Retinal pigment epithelial cell (primary cell): ENCODE data around the gene MUCL1.
A peak's percentile ranks its signal among the peaks of the same experiment; 100 is the strongest.

Experiments
- DNase-seq: peaks from one replicate; pipeline ENCODE4 v3.0.0-alpha.2; 2010; ENCODE audit warnings: low read depth
- H3K4me3 ChIP-seq: 2 replicates; pipeline ENCODE4 v1.5.1; 2011; ENCODE audit warnings: mild to moderate bottlenecking, low read length, control low read depth, moderate library complexity
- TF ChIP-seq, protein P1 (sequence below): conservative IDR thresholded peaks from 2 replicates; pipeline ENCODE4 v1.5.1; 2011; ENCODE audit warnings: low read depth, low read length, control low read depth, inconsistent platforms

MUCL1 gene, protein sequence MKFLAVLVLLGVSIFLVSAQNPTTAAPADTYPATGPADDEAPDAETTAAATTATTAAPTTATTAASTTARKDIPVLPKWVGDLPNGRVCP

DNA sequence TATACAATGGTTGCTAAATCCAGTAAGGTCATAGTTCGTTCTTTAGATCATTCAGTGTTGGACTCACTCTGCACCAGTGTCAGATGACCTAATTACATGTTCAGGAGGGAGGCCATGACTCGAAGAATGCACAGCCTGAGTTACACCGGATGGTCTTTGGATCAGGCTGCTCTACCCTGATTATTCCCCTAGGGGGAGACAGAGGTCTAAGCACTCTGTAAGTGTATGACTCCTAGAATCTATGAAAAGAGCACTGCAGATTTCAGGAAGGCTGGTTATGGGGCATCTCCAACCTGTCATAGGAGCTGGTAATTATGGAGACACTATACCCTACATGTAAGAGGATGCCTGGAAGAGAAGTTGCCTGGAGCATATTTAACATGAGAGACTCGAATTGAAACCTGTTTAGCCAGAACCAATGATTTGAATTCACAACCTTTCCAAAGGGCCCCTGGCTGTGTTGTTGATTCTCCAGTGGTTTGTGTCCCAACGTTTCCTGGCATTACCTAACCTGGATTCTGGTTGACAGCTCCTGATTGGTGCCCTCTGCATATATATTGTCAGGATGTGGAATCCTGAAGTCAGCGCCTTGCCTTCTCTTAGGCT, at the start of gene MUCL1:
TSS of gene MUCL1 (plus strand) at position 584 of the 606 bp plus-strand sequence. CDS start 67 bp downstream, outside the sequence.
- H3K4me3 ChIP-seq: no peak within 1 kb of the TSS
- TF ChIP-seq, protein P1, sequence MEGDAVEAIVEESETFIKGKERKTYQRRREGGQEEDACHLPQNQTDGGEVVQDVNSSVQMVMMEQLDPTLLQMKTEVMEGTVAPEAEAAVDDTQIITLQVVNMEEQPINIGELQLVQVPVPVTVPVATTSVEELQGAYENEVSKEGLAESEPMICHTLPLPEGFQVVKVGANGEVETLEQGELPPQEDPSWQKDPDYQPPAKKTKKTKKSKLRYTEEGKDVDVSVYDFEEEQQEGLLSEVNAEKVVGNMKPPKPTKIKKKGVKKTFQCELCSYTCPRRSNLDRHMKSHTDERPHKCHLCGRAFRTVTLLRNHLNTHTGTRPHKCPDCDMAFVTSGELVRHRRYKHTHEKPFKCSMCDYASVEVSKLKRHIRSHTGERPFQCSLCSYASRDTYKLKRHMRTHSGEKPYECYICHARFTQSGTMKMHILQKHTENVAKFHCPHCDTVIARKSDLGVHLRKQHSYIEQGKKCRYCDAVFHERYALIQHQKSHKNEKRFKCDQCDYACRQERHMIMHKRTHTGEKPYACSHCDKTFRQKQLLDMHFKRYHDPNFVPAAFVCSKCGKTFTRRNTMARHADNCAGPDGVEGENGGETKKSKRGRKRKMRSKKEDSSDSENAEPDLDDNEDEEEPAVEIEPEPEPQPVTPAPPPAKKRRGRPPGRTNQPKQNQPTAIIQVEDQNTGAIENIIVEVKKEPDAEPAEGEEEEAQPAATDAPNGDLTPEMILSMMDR: peak; percentile 90
- DNase-seq: peak; percentile 10

DNA sequence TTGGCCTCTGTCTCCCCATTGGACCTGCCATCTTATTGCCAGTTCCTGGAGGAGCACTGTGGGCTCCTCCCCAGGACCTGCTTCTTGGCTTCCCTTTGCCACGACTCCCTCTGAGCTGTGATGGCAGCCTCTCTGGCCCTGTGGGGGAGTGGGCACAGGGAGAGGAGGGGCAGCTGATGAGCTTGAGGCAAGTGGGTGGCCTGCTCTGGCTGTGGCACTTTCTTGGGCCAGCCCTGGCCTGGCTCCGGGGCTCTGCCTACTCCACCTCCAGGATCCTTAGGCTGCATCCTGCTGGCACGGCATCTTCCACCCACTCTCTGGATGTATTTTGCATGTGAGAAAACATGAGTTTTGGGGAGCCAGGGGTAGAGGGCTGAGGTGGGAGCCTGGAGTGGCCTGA, 32.6 kb upstream of the MUCL1 start:
- no peak for DNase-seq
- H3K4me3 ChIP-seq: no peak overlapping the region
- TF ChIP-seq, protein P1: no peak

DNA sequence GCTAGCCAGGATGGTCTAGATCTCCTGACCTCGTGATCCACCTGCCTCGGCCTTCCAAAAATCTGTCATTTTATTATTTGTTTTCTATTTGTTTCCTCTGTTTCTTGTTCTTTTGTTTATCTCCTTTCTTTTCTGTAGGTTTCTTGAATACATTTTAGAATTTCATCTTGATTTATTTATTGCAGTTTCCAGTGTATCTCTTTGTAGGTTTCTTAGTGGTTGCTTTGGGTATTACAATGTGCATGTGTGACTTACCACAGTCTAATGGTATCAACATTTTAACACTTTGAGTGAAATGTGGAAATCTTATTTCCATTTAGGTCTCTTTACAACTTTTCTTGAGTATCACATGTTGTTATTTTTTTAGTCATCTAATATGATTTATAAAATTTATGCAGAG, 29.9 kb upstream of the MUCL1 start:
- no peak for DNase-seq
- TF ChIP-seq, protein P1: no peak
- no peak overlapping the region for H3K4me3 ChIP-seq

DNA sequence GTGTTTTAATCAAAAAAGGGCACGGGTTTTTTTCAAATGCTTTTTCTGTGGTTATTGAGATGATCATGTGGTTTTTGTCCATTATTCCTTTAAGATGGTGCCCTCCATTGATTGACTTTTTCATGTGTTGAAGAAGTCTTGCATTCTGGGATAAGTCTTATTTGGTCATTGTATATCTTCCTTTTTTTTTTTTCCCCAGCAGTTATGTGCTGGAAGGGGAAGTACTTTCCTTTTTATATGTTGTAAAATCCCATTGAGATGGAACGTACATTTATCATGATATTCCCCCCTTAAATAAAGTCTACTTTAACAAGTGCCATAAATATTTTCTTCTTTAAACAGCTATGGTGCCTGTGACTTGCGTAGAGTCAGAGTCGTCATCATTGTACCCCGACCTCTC, 24.8 kb upstream of the MUCL1 start:
- H3K4me3 ChIP-seq: no peak overlapping the region
- TF ChIP-seq, protein P1: no peak
- DNase-seq: no peak

DNA sequence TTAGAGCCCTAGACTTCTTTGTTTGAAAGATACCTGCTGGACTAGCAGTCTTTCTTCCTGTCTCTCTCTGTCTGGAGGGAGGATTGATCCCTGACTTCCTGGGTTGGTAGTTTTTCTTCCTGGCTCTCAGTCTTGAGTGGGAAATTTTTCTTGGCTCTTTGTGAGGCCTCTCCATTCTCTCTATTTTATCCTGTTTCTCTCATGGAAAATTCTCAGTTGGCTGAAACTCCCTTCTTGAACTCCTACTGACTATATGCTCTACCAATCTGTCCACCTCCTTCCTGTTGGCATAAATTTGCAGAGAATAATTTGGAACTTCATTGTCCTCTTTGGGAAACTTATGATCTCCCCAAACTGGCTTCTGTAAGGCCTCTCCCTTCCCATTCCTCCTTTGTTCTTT, 24.1 kb upstream of the MUCL1 start:
- H3K4me3 ChIP-seq: no peak overlapping the region
- DNase-seq: no peak
- TF ChIP-seq, protein P1: no peak

DNA sequence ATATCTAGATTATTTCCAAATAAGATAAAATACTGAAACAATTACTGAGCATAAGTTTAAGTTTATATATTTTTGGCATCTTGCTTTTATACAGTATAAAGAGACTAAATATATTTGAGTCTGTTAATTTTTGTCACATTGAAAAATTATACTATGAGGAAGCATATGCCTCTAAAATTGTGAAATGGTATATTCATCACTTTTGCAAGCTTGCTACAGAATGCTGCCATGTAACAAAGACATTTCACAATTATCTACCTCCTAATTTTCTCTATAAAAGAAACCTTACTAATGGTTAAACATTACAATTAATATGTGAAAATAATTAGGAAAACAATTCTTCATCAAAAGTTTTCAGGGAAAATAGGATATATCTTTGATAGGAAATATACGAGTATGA, 22.7 kb upstream of the MUCL1 start:
- TF ChIP-seq, protein P1: no peak
- DNase-seq: no peak
- H3K4me3 ChIP-seq: no peak overlapping the region

DNA sequence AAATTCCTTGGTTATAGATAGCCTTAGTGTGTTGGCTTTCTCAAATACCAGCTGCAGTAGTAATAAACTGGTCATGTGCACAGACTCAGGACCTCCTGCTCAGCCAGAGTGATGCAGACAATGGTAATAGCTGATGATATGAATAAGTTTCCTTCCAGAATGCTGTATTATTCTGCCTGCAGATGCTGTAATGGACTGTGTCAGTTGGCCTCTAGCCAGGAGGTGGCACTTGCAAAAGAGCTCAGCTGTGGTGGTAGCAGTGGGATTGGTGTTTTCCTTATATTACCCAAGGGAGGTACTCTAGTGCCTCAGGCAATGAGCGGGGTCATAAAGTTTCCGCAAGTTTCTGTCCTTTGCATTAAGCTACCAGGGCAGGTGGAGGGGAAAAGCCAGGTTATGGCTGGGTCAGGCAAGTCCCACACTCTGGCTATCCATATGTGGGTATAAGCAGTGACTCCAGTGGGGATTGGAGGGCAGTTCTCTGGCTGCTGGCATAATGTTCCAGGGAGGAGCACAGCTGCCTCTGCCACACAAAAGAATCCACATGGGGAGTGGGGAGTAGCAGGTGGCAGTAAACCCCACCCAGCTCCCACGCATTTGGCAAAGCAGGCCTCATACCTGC, 14.0 kb upstream of the MUCL1 start:
- TF ChIP-seq, protein P1: no peak
- no peak overlapping the region for H3K4me3 ChIP-seq
- no peak for DNase-seq
